H1 (cell line): ENCODE measurements around the gene MSL3B.

ENCODE experiments used
- EZH2 ChIP-seq: fragments of 200-600 bp; sonication (generic); IDR thresholded peaks from 2 replicates; pipeline ENCODE4 v1.7.1; 2012; ENCODE audit warnings: low read depth, mild to moderate bottlenecking, moderate library complexity, low read length, inconsistent platforms; ENCODE audit not compliant: severe bottlenecking
- MAFK ChIP-seq: IDR thresholded peaks from 2 replicates; pipeline ENCODE4 v1.6.1; 2012; ENCODE audit warnings: low read depth, mild to moderate bottlenecking, improper control_type of control experiment, low read length
- POLR2A ChIP-seq, 2 experiments: IDR thresholded peaks; 1 replicate in 1 of 2; 2 replicates in 1 of 2; pipeline ENCODE4 v1.6.1; 2011; ENCODE audit warnings: low read depth in 2 of 2, low read length in 2 of 2, mild to moderate bottlenecking in 2 of 2; ENCODE audit errors: control extremely low read depth in 1 of 2
- POLR2AphosphoS5 ChIP-seq: IDR thresholded peaks from 2 replicates; pipeline ENCODE4 v1.6.1; 2011; ENCODE audit warnings: low read depth, low read length
- TEAD4 ChIP-seq: IDR thresholded peaks from 2 replicates; pipeline ENCODE4 v1.6.1; 2012; ENCODE audit warnings: low read depth, low read length, inconsistent platforms, mixed read lengths
- TF ChIP-seq, protein P1 (sequence below), 3 experiments: IDR thresholded peaks; 1 replicate in 2 of 3; 2 replicates in 1 of 3; pipeline versions ENCODE4 v1.5.1 to v1.6.1; 2011; ENCODE audit warnings: low read length in 3 of 3, mild to moderate bottlenecking in 3 of 3, inconsistent platforms in 2 of 3, low read depth in 1 of 3, moderate library complexity in 1 of 3; ENCODE audit not compliant: insufficient read depth in 1 of 3; ENCODE audit errors: control extremely low read depth in 1 of 3
- TF ChIP-seq, protein P2 (sequence below): IDR thresholded peaks from 2 replicates; pipeline ENCODE4 v1.6.1; 2011; ENCODE audit warnings: low read depth, mild to moderate bottlenecking, low read length; ENCODE audit not compliant: insufficient read depth
- TF ChIP-seq, protein P3 (sequence below): IDR thresholded peaks from 2 replicates; pipeline ENCODE4 v1.6.1; 2012; ENCODE audit warnings: inconsistent platforms

DNA sequence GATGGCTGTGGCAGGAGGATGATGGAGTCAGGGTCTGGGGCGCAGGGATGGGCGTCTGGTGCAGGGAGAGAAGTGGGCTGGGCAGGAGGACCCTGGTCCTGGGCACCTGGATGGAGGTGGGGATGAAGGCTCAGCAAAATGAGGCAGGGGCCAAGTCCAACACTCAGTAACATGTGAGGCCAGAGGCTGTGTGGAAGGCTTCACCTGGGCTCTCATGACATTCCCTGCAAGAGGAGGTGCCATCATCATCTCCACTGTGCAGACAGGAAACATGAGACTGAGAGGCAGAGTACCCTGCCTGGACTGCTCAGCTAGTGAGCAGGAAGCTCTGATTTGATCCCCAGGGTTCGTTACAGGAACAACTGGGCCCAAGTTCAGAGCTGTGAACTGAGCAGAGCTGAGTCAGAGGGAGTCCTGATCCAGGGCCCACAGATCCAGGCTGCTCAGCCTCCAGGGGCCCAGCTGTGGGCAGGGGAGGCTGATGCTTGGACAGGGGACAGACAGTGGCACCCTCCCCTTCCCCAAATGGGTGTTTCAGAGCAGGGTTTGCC is 50.8 kb downstream of the MSL3B start:
- TF ChIP-seq EZH2 (no peak), TEAD4 (no peak), POLR2AphosphoS5 (no peak), POLR2A (IDR thresholded peaks at IDR 0.05; ENCODE audit: control extremely low read depth in 1 of 2, low read depth in 2 of 2, low read length in 2 of 2) (no peak), MAFK (no peak)
- TF ChIP-seq, protein P1, sequence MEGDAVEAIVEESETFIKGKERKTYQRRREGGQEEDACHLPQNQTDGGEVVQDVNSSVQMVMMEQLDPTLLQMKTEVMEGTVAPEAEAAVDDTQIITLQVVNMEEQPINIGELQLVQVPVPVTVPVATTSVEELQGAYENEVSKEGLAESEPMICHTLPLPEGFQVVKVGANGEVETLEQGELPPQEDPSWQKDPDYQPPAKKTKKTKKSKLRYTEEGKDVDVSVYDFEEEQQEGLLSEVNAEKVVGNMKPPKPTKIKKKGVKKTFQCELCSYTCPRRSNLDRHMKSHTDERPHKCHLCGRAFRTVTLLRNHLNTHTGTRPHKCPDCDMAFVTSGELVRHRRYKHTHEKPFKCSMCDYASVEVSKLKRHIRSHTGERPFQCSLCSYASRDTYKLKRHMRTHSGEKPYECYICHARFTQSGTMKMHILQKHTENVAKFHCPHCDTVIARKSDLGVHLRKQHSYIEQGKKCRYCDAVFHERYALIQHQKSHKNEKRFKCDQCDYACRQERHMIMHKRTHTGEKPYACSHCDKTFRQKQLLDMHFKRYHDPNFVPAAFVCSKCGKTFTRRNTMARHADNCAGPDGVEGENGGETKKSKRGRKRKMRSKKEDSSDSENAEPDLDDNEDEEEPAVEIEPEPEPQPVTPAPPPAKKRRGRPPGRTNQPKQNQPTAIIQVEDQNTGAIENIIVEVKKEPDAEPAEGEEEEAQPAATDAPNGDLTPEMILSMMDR (IDR thresholded peaks at IDR 0.05; ENCODE audit: control extremely low read depth in 1 of 3, insufficient read depth in 1 of 3, low read depth in 1 of 3, low read length in 3 of 3), result no peak
- TF ChIP-seq, protein P2, sequence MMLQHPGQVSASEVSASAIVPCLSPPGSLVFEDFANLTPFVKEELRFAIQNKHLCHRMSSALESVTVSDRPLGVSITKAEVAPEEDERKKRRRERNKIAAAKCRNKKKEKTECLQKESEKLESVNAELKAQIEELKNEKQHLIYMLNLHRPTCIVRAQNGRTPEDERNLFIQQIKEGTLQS, result no peak
- TF ChIP-seq, protein P3, sequence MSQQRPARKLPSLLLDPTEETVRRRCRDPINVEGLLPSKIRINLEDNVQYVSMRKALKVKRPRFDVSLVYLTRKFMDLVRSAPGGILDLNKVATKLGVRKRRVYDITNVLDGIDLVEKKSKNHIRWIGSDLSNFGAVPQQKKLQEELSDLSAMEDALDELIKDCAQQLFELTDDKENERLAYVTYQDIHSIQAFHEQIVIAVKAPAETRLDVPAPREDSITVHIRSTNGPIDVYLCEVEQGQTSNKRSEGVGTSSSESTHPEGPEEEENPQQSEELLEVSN, result no peak
